ENCODE measurements around the gene TULP3. TPM values are rescaled to one million over a fixed set of nuclear protein-coding genes. Genes with fewer than 3 reads are reported as not detected.

TULP3 gene
- polyA plus RNA-seq, 4 donors, result 31.1 to 39.4 (median 36.4) TPM

- peak; percentile 81 to 86 (median 82) for DNase-seq (ENCODE audit: low read depth in 4 of 4, low spot score in 3 of 4)
Measured at GRCh38 chr12:2877047-2877952, 13.4 kb upstream of the TULP3 start, which contains the start of the genes FOXM1 and RHNO1. Gene FOXM1, minus strand, starts transcription at chr12:2877174. Its CDS starts 2,696 bp downstream, at chr12:2874478. Gene RHNO1, plus strand, starts transcription at chr12:2877223. Its CDS starts 8,144 bp downstream, at chr12:2885367.

- no peak for DNase-seq (ENCODE audit: low read depth in 4 of 4, low spot score in 3 of 4)
Measured at GRCh38 chr12:2877953-2878732, 12.5 kb upstream of the TULP3 start.

DNA sequence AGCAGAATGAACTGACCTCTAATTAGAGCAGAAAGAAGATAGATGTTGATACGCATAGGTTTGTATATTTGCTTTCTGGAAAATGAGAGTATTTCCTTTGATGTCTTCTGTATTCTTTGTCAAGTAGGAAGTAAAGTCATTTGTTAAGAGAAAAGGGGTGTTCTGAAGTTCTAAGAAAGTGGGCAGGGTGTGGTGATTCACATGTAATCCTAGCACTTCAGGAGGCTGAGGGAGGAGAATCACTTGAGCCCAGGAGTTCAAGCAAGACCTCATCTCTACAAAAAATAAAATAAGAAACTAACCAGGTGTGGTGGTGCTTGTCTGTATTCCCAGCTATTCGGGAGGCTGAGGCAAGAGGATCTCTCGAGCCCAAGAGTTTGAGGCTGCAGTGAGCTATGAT is 10.8 kb upstream of the TULP3 start:
- no peak for DNase-seq (ENCODE audit: low read depth in 4 of 4, low spot score in 3 of 4)

DNA sequence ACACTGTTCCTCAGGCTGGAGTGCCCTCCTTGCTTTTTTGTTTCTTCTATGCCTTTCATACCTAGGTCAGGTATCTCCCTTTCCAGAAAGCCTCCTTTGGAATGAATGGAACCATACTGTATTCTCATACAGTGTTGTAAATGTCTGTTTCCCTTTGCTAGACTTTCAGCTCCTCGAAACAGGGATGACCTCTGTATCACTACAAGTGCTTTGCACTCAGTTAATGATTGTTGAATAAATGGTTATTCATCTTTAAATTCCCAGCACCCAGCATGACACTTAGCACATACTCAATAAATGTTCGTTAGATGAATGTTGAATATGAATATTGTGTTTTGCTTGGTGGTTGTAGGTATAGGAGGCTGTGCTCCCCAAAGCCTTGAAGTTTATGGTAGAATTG is 5.9 kb upstream of the TULP3 start:
- DNase-seq (ENCODE audit: low read depth in 4 of 4, low spot score in 3 of 4), result no peak

GRCh38 chr12:2886768-2887450 is 3.8 kb upstream of the TULP3 start:
- DNase-seq (ENCODE audit: low read depth in 4 of 4, low spot score in 3 of 4), result peak in 1 of 4 donors; percentile 4

DNA sequence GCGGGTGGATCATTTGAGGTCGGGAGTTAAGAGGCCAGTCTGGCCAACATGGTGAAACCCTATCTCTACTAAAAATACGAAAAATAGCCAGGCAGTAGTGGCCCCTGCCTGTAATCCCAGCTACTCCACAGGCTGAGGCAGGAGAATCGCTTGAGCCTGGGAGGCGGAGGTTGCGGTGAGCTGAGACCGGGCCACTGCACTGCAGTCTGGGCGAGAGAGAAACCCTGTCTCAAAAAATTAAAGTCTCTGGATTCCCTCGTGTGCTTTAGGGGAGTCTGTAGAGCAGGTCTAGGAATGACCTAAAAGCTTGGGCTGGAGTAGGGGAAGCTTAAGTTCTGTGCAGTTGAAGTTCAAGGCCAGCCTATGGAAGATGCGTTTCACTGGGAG is 697 bp upstream of the TULP3 start:
- no peak for DNase-seq (ENCODE audit: low read depth in 4 of 4, low spot score in 3 of 4)

- DNase-seq (ENCODE audit: low read depth in 4 of 4, low spot score in 3 of 4), result peak in 1 of 4 donors; percentile 53
Measured at GRCh38 chr12:2891240-2892053, 756 bp downstream of the TULP3 start.

DNA sequence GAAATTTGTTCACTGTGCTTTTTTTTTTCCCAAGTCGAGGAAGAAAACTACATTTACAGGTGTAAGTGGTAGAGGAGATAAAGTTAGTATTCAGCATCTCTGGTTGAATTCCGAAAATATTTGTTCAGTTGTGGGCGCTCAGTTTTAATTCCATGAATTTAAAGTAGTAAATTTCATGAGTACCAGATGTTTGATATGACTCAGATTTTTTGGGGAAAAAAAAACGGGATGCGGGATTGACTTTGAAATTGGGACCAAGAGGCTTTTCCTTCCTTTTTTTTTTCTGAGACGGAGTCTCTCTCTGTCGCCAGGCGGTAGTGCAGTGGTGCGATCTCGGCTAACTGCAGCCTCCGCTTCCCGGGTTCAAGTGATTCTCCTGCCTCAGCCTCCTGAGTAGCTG is 1.6 kb downstream of the TULP3 start:
- DNase-seq (ENCODE audit: low read depth in 4 of 4, low spot score in 3 of 4), result no peak

GRCh38 chr12:2893007-2893406 is 2.3 kb downstream of the TULP3 start:
- DNase-seq (ENCODE audit: low read depth in 4 of 4, low spot score in 3 of 4), result no peak

- no peak for DNase-seq (ENCODE audit: low read depth in 4 of 4, low spot score in 3 of 4)
Measured at GRCh38 chr12:2895051-2895451, 4.4 kb downstream of the TULP3 start.

DNA sequence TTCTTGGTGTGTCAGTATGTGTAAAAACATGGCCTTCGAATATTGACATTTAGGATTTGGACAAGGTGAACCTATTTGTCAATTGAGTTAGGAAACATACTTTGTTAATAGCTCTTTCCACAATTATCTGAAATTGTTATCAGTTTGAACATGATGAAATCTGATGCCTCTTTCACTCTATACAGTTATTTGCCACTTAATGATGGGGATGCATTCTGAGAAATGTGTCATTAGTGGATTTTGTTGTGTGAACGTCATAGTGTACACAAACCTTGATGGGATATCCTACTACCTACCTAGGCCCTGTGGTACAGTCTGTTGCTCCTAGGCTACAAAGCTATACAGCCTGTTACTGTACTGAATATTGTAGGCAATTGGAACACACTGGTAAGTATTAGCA is 4.8 kb downstream of the TULP3 start:
- no peak for DNase-seq (ENCODE audit: low read depth in 4 of 4, low spot score in 3 of 4)

GRCh38 chr12:2897418-2897817 is 6.7 kb downstream of the TULP3 start:
- DNase-seq (ENCODE audit: low read depth in 4 of 4, low spot score in 3 of 4), result no peak

GRCh38 chr12:2900642-2901041 is 10.0 kb downstream of the TULP3 start:
- DNase-seq (ENCODE audit: low read depth in 4 of 4, low spot score in 3 of 4), result no peak

DNA sequence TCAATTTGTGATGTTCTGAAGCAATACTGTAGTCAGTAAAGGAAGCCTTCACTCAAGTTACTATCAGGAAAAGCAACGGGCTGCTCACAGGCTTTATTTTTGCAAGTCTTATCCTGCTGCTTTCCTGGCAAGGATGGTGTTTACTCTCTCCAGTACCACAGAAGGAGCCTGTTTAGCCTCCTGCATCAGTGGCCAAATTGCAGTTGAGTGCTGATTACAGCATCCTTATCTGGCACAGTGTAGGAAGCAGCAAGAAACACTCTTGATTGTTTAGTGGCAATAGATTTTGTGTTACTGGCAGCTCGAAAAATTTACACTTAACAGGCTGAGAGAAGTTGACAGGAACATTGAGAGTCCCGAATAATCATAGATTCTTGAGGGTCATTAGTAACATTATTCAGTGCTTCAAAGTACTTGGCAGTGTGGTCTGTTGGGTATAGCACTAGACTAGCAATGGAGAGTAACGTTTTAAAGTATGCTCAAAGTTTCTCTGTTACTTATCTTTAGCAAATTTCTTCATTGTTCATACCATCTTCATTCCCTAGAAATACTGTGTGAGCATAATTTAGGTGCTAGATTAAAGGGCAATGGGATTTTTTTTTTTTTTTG is 11.7 kb downstream of the TULP3 start:
- DNase-seq (ENCODE audit: low read depth in 4 of 4, low spot score in 3 of 4), result no peak

- DNase-seq (ENCODE audit: low read depth in 4 of 4, low spot score in 3 of 4), result no peak
Measured at GRCh38 chr12:2904260-2904659, 13.6 kb downstream of the TULP3 start.

GRCh38 chr12:2912216-2912575 is 21.5 kb downstream of the TULP3 start:
- DNase-seq (ENCODE audit: low read depth in 4 of 4, low spot score in 3 of 4), result no peak

DNA sequence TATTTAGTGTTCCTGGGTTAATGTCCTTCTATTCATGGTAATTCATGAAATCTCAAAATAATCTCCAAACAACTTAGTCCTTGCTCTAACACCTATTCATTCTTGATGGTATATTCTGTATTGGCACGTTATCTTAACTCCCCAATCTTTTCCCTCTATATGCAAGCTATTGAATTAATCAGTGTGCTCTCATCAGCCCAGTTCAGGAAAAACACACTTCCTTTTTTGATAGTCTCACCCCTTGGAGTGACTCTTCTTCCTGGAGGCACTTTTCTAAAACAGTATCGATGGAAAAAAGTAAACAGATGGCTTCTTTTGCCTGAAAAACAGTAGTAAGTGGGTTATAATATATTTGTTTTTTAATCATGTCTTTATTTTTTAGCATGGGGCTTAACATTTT is 28.6 kb downstream of the TULP3 start:
- DNase-seq (ENCODE audit: low read depth in 4 of 4, low spot score in 3 of 4), result no peak

DNA sequence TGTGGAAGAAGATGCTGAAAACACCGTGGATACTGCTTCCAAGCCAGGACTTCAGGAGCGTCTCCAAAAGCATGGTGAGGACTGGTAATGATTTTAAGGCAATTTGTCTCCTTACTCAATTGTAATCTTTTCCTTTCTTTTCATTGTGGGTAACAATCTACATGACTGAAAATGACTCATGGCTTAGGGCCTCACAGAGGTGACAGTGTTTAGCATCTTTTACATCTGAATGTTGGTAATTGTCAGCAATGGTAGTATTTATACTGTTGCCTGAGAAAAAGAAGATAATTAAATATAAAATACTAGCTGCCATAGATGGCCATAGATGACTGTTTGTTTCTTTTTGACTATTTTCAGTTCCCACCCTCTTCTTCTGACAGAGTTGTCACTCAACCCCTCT is 31.6 kb downstream of the TULP3 start:
- no peak for DNase-seq (ENCODE audit: low read depth in 4 of 4, low spot score in 3 of 4)

GRCh38 chr12:2923057-2923456 is 32.4 kb downstream of the TULP3 start:
- DNase-seq (ENCODE audit: low read depth in 4 of 4, low spot score in 3 of 4), result no peak

DNA sequence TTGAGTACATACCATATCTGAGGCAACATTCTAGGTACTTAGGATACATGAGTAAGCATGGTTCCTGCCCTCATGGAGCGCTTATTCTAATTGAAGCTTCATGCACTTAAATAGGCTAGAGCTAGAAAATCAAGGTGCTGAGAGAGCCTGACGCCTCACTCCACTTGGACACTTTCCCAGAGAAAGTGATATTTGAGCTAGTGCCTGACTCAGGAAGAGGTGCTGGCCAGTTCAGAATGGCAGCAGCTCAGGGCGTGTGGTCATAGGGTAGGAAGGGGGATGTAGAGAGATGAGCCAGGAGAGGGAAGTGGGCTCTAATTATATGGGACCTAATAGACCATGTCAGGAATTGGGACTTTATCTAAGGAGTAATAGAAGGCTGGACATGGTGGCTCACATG is 33.3 kb downstream of the TULP3 start:
- DNase-seq (ENCODE audit: low read depth in 4 of 4, low spot score in 3 of 4), result no peak

Data from right renal pelvis (tissue), 4 donors.